Right hindlimb (tissue), 1 donor: ENCODE data around the gene NANS.
A peak's percentile ranks its signal among the peaks of the same experiment; 100 is the strongest.
"Not testable (repeated sequence)": the region's sequence is repeated elsewhere in the genome, so short reads cannot be mapped to it uniquely, and the experiment has no call there.

Experiments
- DNase-seq: peaks from one replicate; pipeline ENCODE4 v3.0.0-alpha.2; 2018

The NANS gene

GRCh38 chr9:98056269-98057137 lies at the start of gene NANS:
Gene NANS (plus strand): TSS chr9:98056732. CDS start chr9:98056809, 77 bp downstream.
- peak; percentile 96 for DNase-seq

- DNase-seq = no peak
These were observed 49.1 kb upstream of the NANS start for GRCh38 chr9:98007251-98007928.

- DNase-seq = no peak
These were observed 47.8 kb upstream of the NANS start for GRCh38 chr9:98008764-98009163.

GRCh38 chr9:98009437-98009836 lies 47.1 kb upstream of the NANS start:
- DNase-seq = no peak

- DNase-seq = peak; percentile 26
These were observed 46.6 kb upstream of the NANS start for GRCh38 chr9:98009936-98010335.

- no peak for DNase-seq
These were observed 46.1 kb upstream of the NANS start for GRCh38 chr9:98010445-98010844.

GRCh38 chr9:98011122-98011521 lies 45.4 kb upstream of the NANS start:
- no peak for DNase-seq

- no peak for DNase-seq
These were observed 40.3 kb upstream of the NANS start for GRCh38 chr9:98016137-98016680.

GRCh38 chr9:98017306-98017705 lies 39.2 kb upstream of the NANS start:
- no peak for DNase-seq

- no peak for DNase-seq
These were observed 38.2 kb upstream of the NANS start for GRCh38 chr9:98018347-98018746.

GRCh38 chr9:98019098-98019497 lies 37.4 kb upstream of the NANS start:
- no peak for DNase-seq

GRCh38 chr9:98019869-98020268 lies 36.7 kb upstream of the NANS start:
- not testable (repeated sequence) for DNase-seq

- no peak for DNase-seq
These were observed 35.9 kb upstream of the NANS start for GRCh38 chr9:98020476-98021145.

GRCh38 chr9:98021306-98022040 lies 35.1 kb upstream of the NANS start:
- no peak for DNase-seq

GRCh38 chr9:98022447-98022846 lies 34.1 kb upstream of the NANS start:
- no peak for DNase-seq

- DNase-seq = no peak
These were observed 31.8 kb upstream of the NANS start for GRCh38 chr9:98024702-98025101.

- no peak for DNase-seq
These were observed 25.4 kb upstream of the NANS start for GRCh38 chr9:98031169-98031568.

GRCh38 chr9:98031935-98032334 lies 24.6 kb upstream of the NANS start:
- DNase-seq = no peak

- DNase-seq = peak; percentile 74
These were observed 21.7 kb upstream of the NANS start for GRCh38 chr9:98034593-98035546.

GRCh38 chr9:98037357-98037756 lies 19.2 kb upstream of the NANS start:
- DNase-seq = no peak

- no peak for DNase-seq
These were observed 17.6 kb upstream of the NANS start for GRCh38 chr9:98038958-98039357.
